B cell (primary cell): ENCODE results near the gene WWC2. TPM values are rescaled to one million over a fixed set of nuclear protein-coding genes. Genes with fewer than 3 reads are reported as not detected.

Experiments used
- ATAC-seq: fragments of 200-7000 bp; cut with Tn5 transposase; one replicate; pipeline ENCODE4 v1.10.0; 2021; ENCODE audit warnings: low read depth, mild to moderate bottlenecking, moderate number of reproducible peaks, moderate library complexity
- CTCF ChIA-PET: fragments of 350-600 bp; sonication (Branson Sonifier 250); formaldehyde crosslinking; loops from one replicate; lab custom pipeline; 2021; ENCODE audit warnings: antibody characterized with exemption, inconsistent platforms; lab: Charles Lee
- POLR2A ChIA-PET: fragments of 350-600 bp; sonication (Branson Sonifier 250); formaldehyde crosslinking; loops from one replicate; lab custom pipeline; 2021; ENCODE audit warnings: antibody characterized with exemption; lab: Charles Lee
- DNase-seq: peaks from one replicate; pipeline ENCODE4 v3.0.0; 2013
- H2AFZ ChIP-seq: 2 replicates; pipeline ENCODE4 v1.6.1; 2012; ENCODE audit warnings: mild to moderate bottlenecking, low read depth, low read length; ENCODE audit not compliant: insufficient read depth, poor library complexity, severe bottlenecking
- H3K27ac ChIP-seq, 2 donors: 1 replicate in 1 of 2; 2 replicates in 1 of 2; pipeline ENCODE4 v1.5.1; 2012 to 2013; ENCODE audit warnings: low read length in 2 of 2, mild to moderate bottlenecking in 2 of 2, moderate library complexity in 1 of 2
- H3K27me3 ChIP-seq, 4 experiments: fragments of 200-600 bp in 1 of 4; sonication (generic) in 1 of 4; replicated peaks in 1 of 4; 1 replicate in 2 of 4; 2 replicates in 2 of 4; pipeline versions ENCODE4 v1.6.1 to v1.7.0; 2013 to 2016; ENCODE audit warnings: low read length in 3 of 4, mild to moderate bottlenecking in 2 of 4, mixed read lengths in 1 of 4, moderate library complexity in 1 of 4; ENCODE audit not compliant: insufficient read depth in 4 of 4, control insufficient read depth in 3 of 4; ENCODE audit errors: control extremely low read depth in 1 of 4
- H3K36me3 ChIP-seq, 2 experiments: replicated peaks in 1 of 2; 1 replicate in 1 of 2; 2 replicates in 1 of 2; pipeline versions ENCODE4 v1.6.1 to v1.7.1; 2013; ENCODE audit warnings: low read length in 1 of 2; ENCODE audit not compliant: insufficient read depth in 2 of 2, control insufficient read depth in 1 of 2; ENCODE audit errors: control extremely low read depth in 1 of 2, extremely low read depth in 1 of 2
- H3K4me1 ChIP-seq, 2 donors: fragments of 200-600 bp in 1 of 2; sonication (generic) in 1 of 2; 1 replicate in 1 of 2; 2 replicates in 1 of 2; pipeline versions ENCODE4 v1.5.1 to v1.6.1; 2013 to 2017; ENCODE audit warnings: low read length in 2 of 2; ENCODE audit not compliant: control insufficient read depth in 2 of 2, insufficient read depth in 2 of 2
- H3K4me2 ChIP-seq: replicated peaks from 2 replicates; pipeline ENCODE3; 2012; ENCODE audit warnings: mild to moderate bottlenecking, low read depth, low read length; ENCODE audit not compliant: poor library complexity, severe bottlenecking
- H3K4me3 ChIP-seq, 5 experiments: fragments of 200-600 bp in 1 of 5; sonication (generic) in 1 of 5; 1 replicate in 3 of 5; 2 replicates in 2 of 5; pipeline versions ENCODE4 v1.5.1 to v1.7.0; 2011 to 2016; ENCODE audit warnings: low read length in 4 of 5, mild to moderate bottlenecking in 4 of 5, low read depth in 2 of 5, control low read depth in 1 of 5, moderate library complexity in 1 of 5; ENCODE audit not compliant: insufficient read depth in 1 of 5; ENCODE audit errors: control extremely low read depth in 1 of 5, extremely low read depth in 1 of 5
- H3K79me2 ChIP-seq: fragments of 200-600 bp; sonication (generic); one replicate; pipeline ENCODE4 v1.6.0; 2016; ENCODE audit warnings: low read length; ENCODE audit not compliant: control insufficient read depth, insufficient read depth
- H3K9ac ChIP-seq: fragments of 200-600 bp; sonication (generic); 2 replicates; pipeline ENCODE4 v1.6.1; 2017; ENCODE audit warnings: mild to moderate bottlenecking, low read length, moderate library complexity
- H3K9me3 ChIP-seq, 3 donors: one replicate each; pipeline versions ENCODE4 v1.6.1 to v1.7.1; 2013; ENCODE audit warnings: low read length in 2 of 3; ENCODE audit not compliant: control insufficient read depth in 2 of 3, insufficient read depth in 1 of 3; ENCODE audit errors: control extremely low read depth in 1 of 3
- H4K20me1 ChIP-seq: 2 replicates; pipeline ENCODE4 v1.6.0; 2012; ENCODE audit warnings: mild to moderate bottlenecking, low read length; ENCODE audit not compliant: insufficient read depth, control insufficient read depth, poor library complexity, severe bottlenecking
- H3K27ac Mint-ChIP-seq: one replicate; pipeline ENCODE4 v1.8.0; 2021; ENCODE audit warnings: mixed read lengths
- H3K27me3 Mint-ChIP-seq: one replicate; pipeline ENCODE4 v1.8.0; 2021; ENCODE audit warnings: mixed read lengths
- H3K4me1 Mint-ChIP-seq: one replicate; pipeline ENCODE4 v1.8.0; 2021; ENCODE audit warnings: mixed read lengths
- H3K4me3 Mint-ChIP-seq: one replicate; pipeline ENCODE4 v1.8.0; 2021; ENCODE audit warnings: mixed read lengths
- H3K9me3 Mint-ChIP-seq: one replicate; pipeline ENCODE4 v1.8.0; 2022; ENCODE audit warnings: mixed read lengths; ENCODE audit not compliant: insufficient read depth
- CTCF ChIP-seq: fragments of 200-600 bp; IDR thresholded peaks from one replicate; pipeline ENCODE4 v1.8.0; 2022; ENCODE audit warnings: antibody characterized with exemption, mild to moderate bottlenecking
- EZH2 ChIP-seq: IDR thresholded peaks from 2 replicates; pipeline ENCODE4 v1.6.1; 2012; ENCODE audit warnings: borderline replicate concordance, low read depth, mild to moderate bottlenecking, moderate library complexity, low read length; ENCODE audit not compliant: insufficient read depth, poor library complexity, severe bottlenecking
- WGBS: methylation state at CpG from one replicate; pipeline ENCODE4 v1.1.5; 2013; ENCODE audit warnings: missing lambda C conversion rate; ENCODE audit not compliant: insufficient coverage; 5-methylcytosine and 5-hydroxymethylcytosine counted together
- intact Hi-C: fragments of 100-400 bp; cut with micrococcal nuclease; formaldehyde crosslinking; loops from one replicate; pipeline ENCODE4 v1.10.0; 2022
- polyA plus RNA-seq: library from polyadenylated mRNA; depleted of rRNA; stranded (reverse); fragments of >200 nt; gene quantifications from 2 replicates; pipeline ENCODE4 v1.2.3, GENCODE V29; 2012
- total RNA-seq, 2 donors: library from RNA; stranded (reverse); fragments of 120-200 nt in 1 of 2; gene quantifications; 1 replicate in 1 of 2; 2 replicates in 1 of 2; pipeline versions ENCODE4 v1.2.3 to v1.2.4, GENCODE V29; 2013 to 2022

WWC2 gene
- total and polyA plus RNA-seq, 2 donors (not counting 1 experiment from before 2014, with no cell fraction given): 0.07 to 0.32 TPM

DNA sequence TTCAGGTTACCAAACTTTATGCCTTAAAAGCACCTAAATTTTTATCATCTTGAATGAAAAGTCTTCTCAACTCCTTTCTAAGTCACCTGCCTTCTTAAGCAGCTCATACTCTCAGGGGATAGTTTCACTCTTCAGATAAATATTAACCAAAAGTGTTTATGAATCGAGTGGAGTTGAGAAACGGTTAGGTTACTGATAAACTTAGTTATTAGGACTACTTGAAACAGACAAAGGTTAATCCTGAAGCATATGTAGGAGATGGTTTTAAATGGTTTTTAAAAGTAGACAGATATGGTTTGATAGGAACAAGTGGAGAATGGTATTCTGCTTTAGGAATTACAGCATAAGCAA lies 188.2 kb downstream of the WWC2 start:
- ATAC-seq (no peak), DNase-seq (no peak)
- no peak overlapping the region for H3K4me3 ChIP-seq
- ChIA-PET CTCF (interaction anchor here (1.5 to 1.6 kb wide), 2 partner anchors 25 to 120 kb away, joined by 3 to 5 read pairs; no protein-coding TSS in a partner anchor), POLR2A (no interaction called here)
- no peak overlapping the region for H2AFZ ChIP-seq
- WGBS: no CpG with 5 or more reads among the region's 2 CpGs
- TF ChIP-seq EZH2 (no peak), CTCF (no peak)
- no peaks in the 10 kb centered on the region for H3K4me1 ChIP-seq
- Mint-ChIP-seq H3K27ac (no peak overlapping the region), H3K4me3 (no peak overlapping the region), H3K4me1 (no peaks in the 10 kb centered on the region), H3K9me3 (no peaks in the 10 kb centered on the region), H3K27me3 (peaks cover 18% of the 10 kb centered on the region)
- H3K27me3 ChIP-seq: no peaks in the 10 kb centered on the region
- no peaks in the 10 kb centered on the region for H4K20me1 ChIP-seq
- H3K79me2 ChIP-seq: no peaks in the 10 kb centered on the region
- no peak overlapping the region for H3K4me2 ChIP-seq
- intact Hi-C loops: no loop called here
- H3K9ac ChIP-seq: no peak overlapping the region
- H3K27ac ChIP-seq: no peak overlapping the region
- H3K36me3 ChIP-seq: no peaks in the 10 kb centered on the region
- H3K9me3 ChIP-seq: no peaks in the 10 kb centered on the region

GRCh38 chr4:183287677-183288076 lies 188.6 kb downstream of the WWC2 start:
- CTCF ChIA-PET: interaction anchor here (1.5 to 1.6 kb wide), 2 partner anchors 26 to 119 kb away, joined by 3 to 5 read pairs; no protein-coding TSS in a partner anchor
- no peaks in the 10 kb centered on the region for H3K4me1 Mint-ChIP-seq
- intact Hi-C loops: no loop called here
- DNase-seq (no peak), ATAC-seq (no peak)
- POLR2A ChIA-PET: no interaction called here
- H3K4me3 Mint-ChIP-seq: no peak overlapping the region
- Histone ChIP-seq H3K4me3 (no peak overlapping the region), H3K4me2 (no peak overlapping the region), H4K20me1 (no peaks in the 10 kb centered on the region), H3K9me3 (no peaks in the 10 kb centered on the region), H3K79me2 (no peaks in the 10 kb centered on the region), H3K27ac (no peak overlapping the region), H3K9ac (no peak overlapping the region), H3K27me3 (no peaks in the 10 kb centered on the region), H2AFZ (no peak overlapping the region), H3K36me3 (no peaks in the 10 kb centered on the region), H3K4me1 (no peaks in the 10 kb centered on the region)
- peaks cover 20% of the 10 kb centered on the region for H3K27me3 Mint-ChIP-seq
- H3K27ac Mint-ChIP-seq: no peak overlapping the region
- H3K9me3 Mint-ChIP-seq: no peaks in the 10 kb centered on the region
- WGBS: 98% methylated on average over 3 of the region's 6 CpGs
- no peak for TF ChIP-seq CTCF
- TF ChIP-seq EZH2: no peak
